H4 (cell line): ENCODE measurements around the gene KANK3. TPM values are rescaled to one million over a fixed set of nuclear protein-coding genes. Genes with fewer than 3 reads are reported as not detected.
A peak's percentile ranks its signal among the peaks of the same experiment; 100 is the strongest.
"Not testable (repeated sequence)": the region's sequence is repeated elsewhere in the genome, so short reads cannot be mapped to it uniquely, and the experiment has no call there.

ENCODE experiments used
- DNase-seq: peaks from one replicate; pipeline ENCODE4 v3.0.0-alpha.2; 2015; ENCODE audit warnings: low spot score
- total RNA-seq: library from RNA; depleted of rRNA; stranded (reverse); fragments of >200 nt; shearing (Covaris generic); gene quantifications from 2 replicates; pipeline ENCODE4 v1.2.3, GENCODE V29; 2014

The KANK3 gene
- total RNA-seq, 1 experiment from 2014 or later = 0.12 TPM

- DNase-seq = not testable (repeated sequence)
Measured at GRCh38 chr19:8318835-8319234, 24.2 kb downstream of the KANK3 start.

- DNase-seq = no peak
Measured at GRCh38 chr19:8316351-8317125, 26.5 kb downstream of the KANK3 start.

GRCh38 chr19:8314981-8315640, 28.0 kb downstream of the KANK3 start:
- not testable (repeated sequence) for DNase-seq

DNA sequence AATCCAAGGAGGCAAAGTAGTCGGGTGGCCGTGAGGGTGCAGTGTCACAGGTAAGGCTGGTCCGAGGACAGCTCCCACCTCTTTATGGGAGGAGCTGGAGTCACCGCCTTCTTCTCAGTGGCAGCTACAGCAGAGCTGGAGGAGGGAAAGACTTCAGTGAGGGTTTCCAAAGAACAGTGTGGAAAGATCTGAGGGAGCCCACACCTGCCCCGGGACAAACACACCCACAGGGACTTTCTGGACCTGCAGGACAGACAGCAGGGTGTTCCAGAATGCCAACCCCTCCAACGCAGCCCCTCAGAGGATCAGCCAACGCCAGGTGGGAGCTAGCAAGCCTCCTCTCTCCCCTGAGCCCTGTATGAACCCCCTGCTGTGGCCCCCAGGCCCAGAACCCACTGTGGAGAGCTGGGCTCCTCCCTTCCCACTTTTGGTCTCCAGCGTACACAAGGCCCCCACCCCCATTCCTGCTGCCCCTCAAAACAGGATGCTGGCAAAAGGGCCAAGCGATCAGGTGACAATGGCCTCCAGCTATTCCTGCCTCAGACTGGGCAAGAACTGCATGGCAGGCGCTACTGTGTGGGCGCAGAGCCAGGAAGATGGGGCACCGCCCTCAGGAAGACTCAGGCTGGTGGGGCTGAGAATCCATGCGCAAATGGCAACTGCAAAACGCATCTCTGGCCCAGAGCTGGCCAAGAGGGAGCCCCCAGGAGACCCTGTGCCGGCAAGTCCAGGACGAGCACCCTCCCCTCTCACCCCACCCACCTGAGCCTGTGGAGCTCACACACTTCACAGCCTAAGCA, 31.4 kb downstream of the KANK3 start:
- no peak for DNase-seq

GRCh38 chr19:8310342-8311055, 32.6 kb downstream of the KANK3 start:
- no peak for DNase-seq

- DNase-seq = no peak
Measured at GRCh38 chr19:8308891-8309291, 34.2 kb downstream of the KANK3 start.

DNA sequence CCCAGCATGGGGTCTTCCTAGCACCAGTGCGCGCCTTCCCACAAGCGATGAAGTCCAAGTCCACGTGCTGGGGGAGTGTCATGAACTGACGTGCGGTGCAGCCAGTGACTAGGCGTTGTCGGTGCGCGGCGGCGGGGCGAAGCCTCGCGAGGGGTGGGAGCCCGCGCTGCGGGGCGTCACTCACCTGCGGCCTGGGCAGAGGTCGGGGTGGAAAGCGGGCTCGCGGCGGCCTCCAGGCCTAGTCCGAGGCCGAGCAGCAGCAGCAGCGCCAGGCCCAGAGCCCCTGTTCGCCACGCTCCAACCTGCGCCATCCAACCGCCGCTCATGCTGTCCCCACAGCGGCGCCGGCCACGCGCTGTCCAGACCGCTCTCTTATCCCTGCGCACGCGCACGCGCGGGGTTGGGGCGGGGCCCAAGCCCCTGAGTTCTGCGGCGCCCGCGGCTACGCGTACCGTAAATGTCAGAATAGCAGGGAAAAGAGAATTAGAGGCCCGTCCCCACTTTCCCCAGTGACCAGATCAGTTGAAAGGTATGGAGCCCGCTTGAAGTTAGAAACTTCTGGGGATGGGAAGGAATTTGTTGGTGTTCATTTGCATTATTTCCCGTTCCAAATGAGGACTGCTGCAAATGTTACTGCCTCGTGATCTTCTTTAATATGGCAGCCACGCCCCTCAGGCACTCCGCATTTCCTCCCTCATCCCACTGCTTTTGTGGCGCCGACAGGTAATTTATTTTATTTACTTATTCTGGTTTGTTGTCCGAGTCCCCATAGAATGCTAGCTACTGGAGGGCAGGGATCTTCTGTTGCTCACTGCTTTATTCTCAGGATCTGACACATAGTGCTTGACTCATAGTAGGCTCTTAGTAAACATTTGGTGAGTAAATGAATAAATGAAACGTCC, 34.8 kb downstream of the KANK3 start, which contains the start of gene CD320:
CD320 (minus strand) TSS at position 394 of the 902 bp plus-strand sequence; CDS start at position 326, 68 bp downstream.
- DNase-seq = peak; percentile 87

- DNase-seq = no peak
Measured at GRCh38 chr19:8307400-8307964, 35.6 kb downstream of the KANK3 start.

- DNase-seq = no peak
Measured at GRCh38 chr19:8306235-8307054, 36.6 kb downstream of the KANK3 start.

- DNase-seq = no peak
Measured at GRCh38 chr19:8305798-8306197, 37.3 kb downstream of the KANK3 start.

GRCh38 chr19:8304841-8305621, 38.0 kb downstream of the KANK3 start:
- DNase-seq = no peak

- no peak for DNase-seq
Measured at GRCh38 chr19:8302734-8303133, 40.3 kb downstream of the KANK3 start.

GRCh38 chr19:8302357-8302691, 40.7 kb downstream of the KANK3 start:
- DNase-seq = no peak

- DNase-seq = not testable (repeated sequence)
Measured at GRCh38 chr19:8291337-8291736, 51.7 kb downstream of the KANK3 start.

DNA sequence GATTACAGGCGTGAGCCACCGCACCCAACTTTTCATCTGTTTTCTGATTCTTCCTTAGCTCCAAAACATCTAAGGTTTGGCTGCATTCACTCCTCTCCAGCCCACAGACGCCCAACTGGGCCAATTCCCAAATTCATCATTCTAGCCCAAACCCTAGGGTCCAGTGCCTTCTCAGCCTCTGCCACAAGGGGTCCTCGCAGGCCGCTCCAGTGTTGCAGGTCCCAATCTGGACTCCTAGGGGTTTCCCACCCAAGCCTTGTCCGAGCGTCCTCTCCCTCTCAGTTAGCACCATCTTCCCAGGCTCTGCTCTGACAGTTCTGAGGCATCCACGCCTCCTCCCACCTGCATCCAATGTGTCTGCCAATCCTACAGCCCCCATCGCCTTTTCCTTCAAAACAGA, 66.6 kb downstream of the KANK3 start:
- not testable (repeated sequence) for DNase-seq
